Endothelial cell of umbilical vein (primary cell): Measurements from ENCODE around the gene PSAP.

Source experiments
- EZH2 ChIP-seq: IDR thresholded peaks from 2 replicates; pipeline ENCODE4 v1.6.1; 2012; ENCODE audit warnings: borderline replicate concordance, low read depth, mild to moderate bottlenecking, moderate library complexity, low read length, inconsistent platforms; ENCODE audit not compliant: severe bottlenecking
- FOS ChIP-seq: IDR thresholded peaks from 2 replicates; pipeline ENCODE4 v1.6.1; 2011; ENCODE audit warnings: mild to moderate bottlenecking, low read length, moderate library complexity, borderline replicate concordance; ENCODE audit not compliant: insufficient read depth
- JUN ChIP-seq: IDR thresholded peaks from 2 replicates; pipeline ENCODE4 v1.6.1; 2011; ENCODE audit warnings: borderline replicate concordance, low read depth; ENCODE audit not compliant: insufficient read length, insufficient read depth
- MAX ChIP-seq: IDR thresholded peaks from 2 replicates; pipeline ENCODE4 v1.6.1; 2011; ENCODE audit not compliant: insufficient read depth, insufficient read length
- MYC ChIP-seq: IDR thresholded peaks from one replicate; pipeline ENCODE4 v1.6.1; 2011; ENCODE audit warnings: mild to moderate bottlenecking, low read depth, low read length
- POLR2A ChIP-seq: IDR thresholded peaks from 2 replicates; pipeline ENCODE4 v1.6.1; 2012; ENCODE audit warnings: low read depth, mild to moderate bottlenecking, control low read depth, low read length
- POLR2AphosphoS5 ChIP-seq: IDR thresholded peaks from 2 replicates; pipeline ENCODE4 v1.6.1; 2012; ENCODE audit warnings: low read depth, mild to moderate bottlenecking, control low read depth, low read length, moderate library complexity; ENCODE audit not compliant: insufficient read depth
- TF ChIP-seq, protein P1 (sequence below), 2 donors: IDR thresholded peaks; 1 replicate in 1 of 2; 2 replicates in 1 of 2; pipeline ENCODE4 v1.5.1; 2011; ENCODE audit warnings: low read length in 2 of 2, mild to moderate bottlenecking in 2 of 2, moderate library complexity in 2 of 2, control low read depth in 1 of 2, inconsistent platforms in 1 of 2, low read depth in 1 of 2; ENCODE audit not compliant: insufficient read depth in 1 of 2; ENCODE audit errors: extremely low read depth in 1 of 2

DNA sequence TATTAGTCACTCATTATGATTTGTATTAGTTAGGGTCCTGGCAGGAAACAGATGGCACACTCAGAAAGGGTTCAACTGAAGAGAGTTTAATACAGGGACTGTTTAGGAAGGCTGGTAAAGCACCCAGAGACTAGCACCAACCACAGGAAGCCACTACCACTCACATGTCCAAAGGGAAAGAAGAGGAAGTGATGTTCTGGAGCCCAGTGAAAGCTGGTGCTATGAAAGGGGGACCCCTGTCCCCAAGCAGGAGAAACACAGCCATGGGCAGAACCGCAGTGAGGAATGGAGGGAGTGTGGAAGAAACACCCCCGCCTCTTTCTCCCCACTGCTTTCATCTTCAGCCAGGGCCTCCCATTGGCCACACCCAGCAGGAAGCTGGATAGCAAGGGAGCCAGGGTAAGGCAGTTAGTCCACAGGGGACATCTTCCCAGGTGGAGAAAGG, 74.5 kb downstream of the PSAP start:
- TF ChIP-seq, protein P1, sequence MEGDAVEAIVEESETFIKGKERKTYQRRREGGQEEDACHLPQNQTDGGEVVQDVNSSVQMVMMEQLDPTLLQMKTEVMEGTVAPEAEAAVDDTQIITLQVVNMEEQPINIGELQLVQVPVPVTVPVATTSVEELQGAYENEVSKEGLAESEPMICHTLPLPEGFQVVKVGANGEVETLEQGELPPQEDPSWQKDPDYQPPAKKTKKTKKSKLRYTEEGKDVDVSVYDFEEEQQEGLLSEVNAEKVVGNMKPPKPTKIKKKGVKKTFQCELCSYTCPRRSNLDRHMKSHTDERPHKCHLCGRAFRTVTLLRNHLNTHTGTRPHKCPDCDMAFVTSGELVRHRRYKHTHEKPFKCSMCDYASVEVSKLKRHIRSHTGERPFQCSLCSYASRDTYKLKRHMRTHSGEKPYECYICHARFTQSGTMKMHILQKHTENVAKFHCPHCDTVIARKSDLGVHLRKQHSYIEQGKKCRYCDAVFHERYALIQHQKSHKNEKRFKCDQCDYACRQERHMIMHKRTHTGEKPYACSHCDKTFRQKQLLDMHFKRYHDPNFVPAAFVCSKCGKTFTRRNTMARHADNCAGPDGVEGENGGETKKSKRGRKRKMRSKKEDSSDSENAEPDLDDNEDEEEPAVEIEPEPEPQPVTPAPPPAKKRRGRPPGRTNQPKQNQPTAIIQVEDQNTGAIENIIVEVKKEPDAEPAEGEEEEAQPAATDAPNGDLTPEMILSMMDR (IDR thresholded peaks at IDR 0.05; ENCODE audit: extremely low read depth in 1 of 2, insufficient read depth in 1 of 2, low read depth in 1 of 2, low read length in 2 of 2), result no peak
- TF ChIP-seq POLR2A, result no peak
- no peak for TF ChIP-seq MYC
- TF ChIP-seq JUN, result no peak
- TF ChIP-seq MAX, result no peak
- TF ChIP-seq POLR2AphosphoS5, result no peak
- no peak for TF ChIP-seq EZH2
- no peak for TF ChIP-seq FOS
